Neural progenitor cell (in vitro differentiated cells): ENCODE results near the gene SLC5A12. TPM values are rescaled to one million over a fixed set of nuclear protein-coding genes. Genes with fewer than 3 reads are reported as not detected.

Experiments
- DNase-seq: peaks from one replicate; pipeline ENCODE4 v3.0.0-alpha.2; 2016; ENCODE audit warnings: low spot score
- H2AFZ ChIP-seq: fragments of 200-600 bp; sonication (generic); replicated peaks from 2 replicates; pipeline ENCODE4 v1.6.1; 2016; ENCODE audit warnings: antibody characterized with exemption
- H3F3A ChIP-seq: fragments of 200-600 bp; sonication (generic); 2 replicates; pipeline ENCODE4 v1.6.1; 2016; ENCODE audit warnings: antibody characterized with exemption, low read depth
- H3K27ac ChIP-seq: fragments of 200-600 bp; sonication (generic); 2 replicates; pipeline ENCODE4 v1.5.1; 2016; ENCODE audit warnings: mild to moderate bottlenecking
- H3K27me3 ChIP-seq: fragments of 200-600 bp; sonication (generic); 2 replicates; pipeline ENCODE4 v1.6.1; 2016; ENCODE audit warnings: mild to moderate bottlenecking, moderate library complexity
- H3K36me3 ChIP-seq: fragments of 200-600 bp; sonication (generic); 2 replicates; pipeline ENCODE4 v1.5.1; 2016
- H3K4me1 ChIP-seq: fragments of 200-600 bp; sonication (generic); 2 replicates; pipeline ENCODE4 v1.6.1; 2016; ENCODE audit warnings: mixed run types
- H3K4me2 ChIP-seq: fragments of 200-600 bp; sonication (generic); 2 replicates; pipeline ENCODE4 v1.6.1; 2016
- H3K4me3 ChIP-seq: fragments of 200-600 bp; sonication (generic); 2 replicates; pipeline ENCODE4 v1.5.1; 2016
- H3K79me2 ChIP-seq: fragments of 200-600 bp; sonication (generic); 2 replicates; pipeline ENCODE4 v1.6.1; 2016; ENCODE audit warnings: low read depth
- H3K9ac ChIP-seq: fragments of 200-600 bp; sonication (generic); 2 replicates; pipeline ENCODE4 v1.6.1; 2016
- H3K9me3 ChIP-seq: fragments of 200-600 bp; sonication (generic); 2 replicates; pipeline ENCODE4 v1.5.1; 2016; ENCODE audit warnings: low read depth
- H4K20me1 ChIP-seq: fragments of 200-600 bp; sonication (generic); 2 replicates; pipeline ENCODE4 v1.6.1; 2016; ENCODE audit warnings: low read depth
- H3K27ac Mint-ChIP-seq: 3 replicates; pipeline ENCODE4 v1.8.0; 2021; ENCODE audit warnings: mixed read lengths
- H3K27me3 Mint-ChIP-seq: 2 replicates; pipeline ENCODE4 v1.8.0; 2022; ENCODE audit warnings: low read depth, mild to moderate bottlenecking, inconsistent platforms, moderate library complexity, mixed read lengths; ENCODE audit not compliant: insufficient read depth
- H3K36me3 Mint-ChIP-seq: 3 replicates; pipeline ENCODE4 v1.8.0; 2021; ENCODE audit warnings: mixed read lengths
- H3K4me1 Mint-ChIP-seq: 3 replicates; pipeline ENCODE4 v1.8.0; 2021; ENCODE audit warnings: mixed read lengths
- H3K4me3 Mint-ChIP-seq: 3 replicates; pipeline ENCODE4 v1.8.0; 2021; ENCODE audit warnings: mild to moderate bottlenecking, moderate library complexity, mixed read lengths
- H3K9me3 Mint-ChIP-seq: 3 replicates; pipeline ENCODE4 v1.8.0; 2020; ENCODE audit warnings: mixed read lengths
- EZH2 ChIP-seq: fragments of 200-600 bp; sonication (generic); IDR thresholded peaks from 2 replicates; pipeline ENCODE4 v1.6.1; 2017; ENCODE audit warnings: antibody characterized with exemption, mild to moderate bottlenecking, moderate library complexity
- EZH2phosphoT487 ChIP-seq: fragments of 200-600 bp; sonication (generic); IDR thresholded peaks from 2 replicates; pipeline ENCODE4 v1.6.1; 2017; ENCODE audit warnings: antibody characterized with exemption
- total RNA-seq: library from RNA; depleted of rRNA; stranded (reverse); fragments of >200 nt; gene quantifications from 2 replicates; pipeline ENCODE4 v1.2.3, GENCODE V29; 2015; ENCODE audit warnings: low replicate concordance
- TF ChIP-seq, protein P1 (sequence below): fragments of 200-600 bp; sonication (generic); IDR thresholded peaks from 2 replicates; pipeline ENCODE4 v1.5.1; 2017; ENCODE audit warnings: antibody characterized with exemption, mild to moderate bottlenecking

The SLC5A12 gene, protein sequence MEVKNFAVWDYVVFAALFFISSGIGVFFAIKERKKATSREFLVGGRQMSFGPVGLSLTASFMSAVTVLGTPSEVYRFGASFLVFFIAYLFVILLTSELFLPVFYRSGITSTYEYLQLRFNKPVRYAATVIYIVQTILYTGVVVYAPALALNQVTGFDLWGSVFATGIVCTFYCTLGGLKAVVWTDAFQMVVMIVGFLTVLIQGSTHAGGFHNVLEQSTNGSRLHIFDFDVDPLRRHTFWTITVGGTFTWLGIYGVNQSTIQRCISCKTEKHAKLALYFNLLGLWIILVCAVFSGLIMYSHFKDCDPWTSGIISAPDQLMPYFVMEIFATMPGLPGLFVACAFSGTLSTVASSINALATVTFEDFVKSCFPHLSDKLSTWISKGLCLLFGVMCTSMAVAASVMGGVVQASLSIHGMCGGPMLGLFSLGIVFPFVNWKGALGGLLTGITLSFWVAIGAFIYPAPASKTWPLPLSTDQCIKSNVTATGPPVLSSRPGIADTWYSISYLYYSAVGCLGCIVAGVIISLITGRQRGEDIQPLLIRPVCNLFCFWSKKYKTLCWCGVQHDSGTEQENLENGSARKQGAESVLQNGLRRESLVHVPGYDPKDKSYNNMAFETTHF
- total RNA-seq = 4.9 and 5.0 TPM in 2 replicates

DNA sequence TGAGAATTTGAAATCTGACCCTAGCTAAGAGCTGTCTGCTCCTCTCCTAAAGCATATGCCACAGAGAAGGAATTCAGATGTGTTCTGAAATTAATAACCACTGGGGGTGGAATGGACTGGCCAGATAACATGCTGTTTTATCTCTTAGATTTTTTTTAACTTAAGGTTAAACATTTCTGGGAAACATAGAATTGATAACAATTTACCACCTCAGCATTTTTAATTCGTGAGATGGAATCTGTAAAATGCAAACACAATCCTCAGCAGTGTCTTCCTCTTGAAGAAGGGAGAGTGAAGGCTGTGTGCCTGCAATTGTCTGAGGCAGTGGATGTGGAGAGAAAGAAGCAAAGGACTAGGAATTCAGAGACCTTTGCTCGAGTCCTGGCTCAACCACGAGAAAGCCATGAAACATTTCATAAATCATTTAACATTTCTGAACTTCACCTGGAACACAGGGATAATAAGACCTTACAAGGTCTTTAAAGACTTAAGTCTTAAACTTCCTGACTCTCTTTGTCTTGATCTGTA, at the start of gene SLC5A12:
Gene SLC5A12, minus strand, starts transcription at position 113 of the 528 bp plus-strand sequence. CDS start 346 bp downstream, outside the sequence.
- Histone ChIP-seq H2AFZ (no peak within 1 kb of the TSS), H3K27me3 (no peaks in the 10 kb centered on the region), H3K9ac (no peak within 1 kb of the TSS), H3K4me3 (no peak within 1 kb of the TSS), H3K4me2 (no peak within 1 kb of the TSS), H3K79me2 (no peaks in the 10 kb centered on the region), H3F3A (no peaks in the 10 kb centered on the region), H4K20me1 (no peaks in the 10 kb centered on the region), H3K36me3 (no peaks in the 10 kb centered on the region), H3K27ac (no peak within 1 kb of the TSS), H3K4me1 (no peaks in the 10 kb centered on the region), H3K9me3 (no peaks in the 10 kb centered on the region)
- Mint-ChIP-seq H3K27ac (no peak within 1 kb of the TSS), H3K4me1 (peaks cover 3% of the 10 kb centered on the region), H3K36me3 (no peaks in the 10 kb centered on the region), H3K4me3 (no peak within 1 kb of the TSS), H3K9me3 (no peaks in the 10 kb centered on the region), H3K27me3 (no peaks in the 10 kb centered on the region)
- TF ChIP-seq, protein P1, sequence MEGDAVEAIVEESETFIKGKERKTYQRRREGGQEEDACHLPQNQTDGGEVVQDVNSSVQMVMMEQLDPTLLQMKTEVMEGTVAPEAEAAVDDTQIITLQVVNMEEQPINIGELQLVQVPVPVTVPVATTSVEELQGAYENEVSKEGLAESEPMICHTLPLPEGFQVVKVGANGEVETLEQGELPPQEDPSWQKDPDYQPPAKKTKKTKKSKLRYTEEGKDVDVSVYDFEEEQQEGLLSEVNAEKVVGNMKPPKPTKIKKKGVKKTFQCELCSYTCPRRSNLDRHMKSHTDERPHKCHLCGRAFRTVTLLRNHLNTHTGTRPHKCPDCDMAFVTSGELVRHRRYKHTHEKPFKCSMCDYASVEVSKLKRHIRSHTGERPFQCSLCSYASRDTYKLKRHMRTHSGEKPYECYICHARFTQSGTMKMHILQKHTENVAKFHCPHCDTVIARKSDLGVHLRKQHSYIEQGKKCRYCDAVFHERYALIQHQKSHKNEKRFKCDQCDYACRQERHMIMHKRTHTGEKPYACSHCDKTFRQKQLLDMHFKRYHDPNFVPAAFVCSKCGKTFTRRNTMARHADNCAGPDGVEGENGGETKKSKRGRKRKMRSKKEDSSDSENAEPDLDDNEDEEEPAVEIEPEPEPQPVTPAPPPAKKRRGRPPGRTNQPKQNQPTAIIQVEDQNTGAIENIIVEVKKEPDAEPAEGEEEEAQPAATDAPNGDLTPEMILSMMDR = no peak
- TF ChIP-seq EZH2phosphoT487 = no peak
- no peak for TF ChIP-seq EZH2
- no peak for DNase-seq

DNA sequence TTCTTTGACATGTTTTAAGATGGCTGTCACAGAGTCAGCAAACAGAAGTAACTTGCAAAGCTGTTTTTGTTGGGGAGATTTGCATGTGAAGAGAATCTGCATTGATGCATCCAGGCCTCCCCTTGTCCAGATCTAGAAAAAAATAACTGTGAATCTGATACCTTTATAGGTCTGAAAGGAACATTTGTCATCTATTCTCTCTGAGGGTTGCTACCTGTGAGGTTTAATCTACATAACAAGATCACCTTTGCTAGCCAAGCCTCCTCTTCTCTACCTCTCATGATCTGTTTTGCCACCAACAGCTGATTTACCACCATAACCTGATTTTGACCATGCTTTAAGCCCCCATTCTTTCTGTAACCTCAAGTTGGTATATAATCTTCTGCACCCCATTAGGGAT, 47.2 kb upstream of the SLC5A12 start:
- H3F3A ChIP-seq = no peaks in the 10 kb centered on the region
- H3K4me1 Mint-ChIP-seq = peaks cover 3% of the 10 kb centered on the region
- no peaks in the 10 kb centered on the region for H3K9me3 ChIP-seq
- no peaks in the 10 kb centered on the region for H3K4me1 ChIP-seq
- peaks cover 2% of the 10 kb centered on the region for H3K27me3 Mint-ChIP-seq
- DNase-seq = no peak
- no peak overlapping the region for H3K4me3 Mint-ChIP-seq
- TF ChIP-seq EZH2phosphoT487 (no peak), EZH2 (no peak)
- TF ChIP-seq, protein P1 = no peak
- H3K27me3 ChIP-seq = no peaks in the 10 kb centered on the region
- no peak overlapping the region for H3K4me3 ChIP-seq
- H3K27ac Mint-ChIP-seq = no peak overlapping the region
- H2AFZ ChIP-seq = no peak overlapping the region
- no peaks in the 10 kb centered on the region for H4K20me1 ChIP-seq
- no peaks in the 10 kb centered on the region for H3K36me3 Mint-ChIP-seq
- H3K4me2 ChIP-seq = no peak overlapping the region
- no peaks in the 10 kb centered on the region for H3K36me3 ChIP-seq
- no peaks in the 10 kb centered on the region for H3K9me3 Mint-ChIP-seq
- no peaks in the 10 kb centered on the region for H3K79me2 ChIP-seq
- H3K27ac ChIP-seq = no peak overlapping the region
- no peak overlapping the region for H3K9ac ChIP-seq

DNA sequence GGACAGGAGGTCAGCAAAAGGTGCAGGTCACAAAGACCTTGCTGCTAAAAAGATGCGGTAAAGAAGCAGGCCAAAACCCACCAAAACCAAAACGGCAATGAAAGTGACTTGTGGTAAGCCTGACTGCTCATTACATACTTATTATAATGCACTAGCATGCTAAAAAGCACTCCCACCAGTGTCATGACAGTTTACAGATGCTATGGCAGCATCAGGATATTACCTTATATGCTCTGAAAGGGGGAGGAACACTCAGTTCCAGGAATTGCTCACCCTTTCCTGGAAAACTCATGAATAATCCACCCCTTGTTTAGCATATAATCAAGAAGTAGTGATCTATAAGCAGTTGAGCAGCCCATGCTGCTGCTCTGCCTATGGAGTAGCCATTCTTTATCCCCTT, 45.2 kb upstream of the SLC5A12 start:
- Mint-ChIP-seq H3K27me3 (peaks cover 2% of the 10 kb centered on the region), H3K9me3 (no peaks in the 10 kb centered on the region), H3K27ac (no peak overlapping the region), H3K4me3 (no peak overlapping the region), H3K4me1 (peaks cover 3% of the 10 kb centered on the region), H3K36me3 (no peaks in the 10 kb centered on the region)
- Histone ChIP-seq H3K4me1 (no peaks in the 10 kb centered on the region), H3F3A (no peaks in the 10 kb centered on the region), H3K27ac (no peak overlapping the region), H3K9ac (no peak overlapping the region), H3K4me2 (no peak overlapping the region), H3K4me3 (no peak overlapping the region), H4K20me1 (no peaks in the 10 kb centered on the region), H3K9me3 (no peaks in the 10 kb centered on the region), H2AFZ (no peak overlapping the region), H3K27me3 (no peaks in the 10 kb centered on the region), H3K36me3 (no peaks in the 10 kb centered on the region), H3K79me2 (no peaks in the 10 kb centered on the region)
- no peak for DNase-seq
- TF ChIP-seq EZH2 (no peak), EZH2phosphoT487 (no peak)
- TF ChIP-seq, protein P1 = no peak
